T1000 (cell line): ENCODE results near the gene ISCA1.

Experiments
- DNase-seq: peaks from one replicate; lab custom pipeline; 2025; ENCODE audit warnings: mixed read lengths; lab: John Stamatoyannopoulos, UW

The ISCA1 gene

GRCh38 chr9:86222667-86223066 is 59.7 kb downstream of the ISCA1 start:
- DNase-seq: no peak

DNA sequence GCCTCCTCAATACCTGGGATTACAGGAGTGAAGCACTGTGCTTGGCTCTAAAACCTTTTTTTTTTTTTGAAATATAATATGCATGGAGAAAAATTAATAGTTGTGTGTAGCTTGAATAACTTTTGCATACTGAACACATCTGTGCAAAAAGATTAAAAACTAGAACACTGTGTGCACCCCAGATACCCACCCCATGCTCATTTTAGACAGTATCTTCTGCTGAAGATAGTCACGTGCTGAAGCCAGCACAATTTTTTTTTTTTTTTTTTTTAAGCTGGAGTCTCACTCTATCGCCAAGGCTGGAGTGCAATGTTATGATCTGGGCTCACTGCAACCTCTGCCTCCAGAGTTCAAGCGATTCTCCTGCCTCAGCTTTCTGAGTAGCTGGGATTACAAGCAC is 62.7 kb downstream of the ISCA1 start:
- DNase-seq: no peak

DNA sequence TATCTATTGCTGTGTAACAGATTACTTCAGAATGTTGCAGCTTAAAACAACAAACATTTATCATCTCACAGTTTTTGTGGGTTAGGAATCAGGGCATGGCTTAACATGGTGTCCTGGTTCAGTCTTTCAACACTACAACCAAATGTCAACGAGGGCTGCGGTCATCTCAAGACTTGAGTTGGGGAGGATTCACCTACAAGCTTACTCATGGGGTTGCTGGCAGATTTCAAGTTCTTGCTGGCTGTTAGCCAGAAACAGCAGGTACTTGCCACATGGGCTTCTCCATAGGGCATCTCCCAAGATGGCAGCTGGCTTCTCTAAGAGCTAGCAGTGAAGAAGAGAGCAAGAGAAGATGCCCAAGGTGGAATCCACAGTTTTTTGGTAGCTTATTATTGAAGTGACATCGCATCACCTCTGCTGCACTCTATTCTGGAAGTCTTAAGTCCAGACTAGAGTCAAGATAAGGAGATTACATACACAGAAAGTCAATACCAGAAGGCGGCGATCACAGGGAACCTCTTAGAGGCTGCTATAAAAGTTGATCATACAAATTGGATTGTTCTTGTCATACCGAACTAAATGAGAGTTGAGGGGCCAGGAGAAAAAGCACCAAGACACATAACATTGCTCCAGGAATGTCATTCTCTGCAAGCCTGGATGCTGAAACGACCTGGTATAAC is 65.1 kb downstream of the ISCA1 start:
- DNase-seq: no peak
